MCF 10A (cell line): Measurements from ENCODE around the gene CGB3. TPM values are rescaled to one million over a fixed set of nuclear protein-coding genes. Genes with fewer than 3 reads are reported as not detected.
A peak's percentile ranks its signal among the peaks of the same experiment; 100 is the strongest.

Source experiments
- BruUV-seq: library from RNA; stranded (reverse); fragments of 400-500 nt; replicated peaks from 2 replicates; lab custom pipeline; 2021; lab: Mats Ljungman, UMichigan
- CTCF ChIA-PET: fragments of 300-600 bp; sonication (Branson Sonifier 250); formaldehyde crosslinking; extraction: SDS; loops from one replicate; lab custom pipeline; 2021; ENCODE audit warnings: antibody characterized with exemption, inconsistent platforms; lab: Yijun Ruan, JAX
- POLR2A ChIA-PET: fragments of 300-600, 350-650 bp; sonication (Branson Sonifier 250); formaldehyde crosslinking; extraction: SDS; loops from one replicate; lab custom pipeline; 2020; ENCODE audit warnings: antibody characterized with exemption, inconsistent platforms; lab: Yijun Ruan, JAX
- DNase-seq: peaks from one replicate; pipeline ENCODE4 v3.0.0-alpha.2; 2018; ENCODE audit not compliant: unreplicated experiment
- H3K27ac Mint-ChIP-seq: one replicate; pipeline ENCODE4 v1.8.0; 2022; ENCODE audit warnings: mild to moderate bottlenecking, low read depth, mixed read lengths; ENCODE audit not compliant: unreplicated experiment
- H3K27me3 Mint-ChIP-seq: one replicate; pipeline ENCODE4 v1.8.0; 2022; ENCODE audit warnings: mixed read lengths; ENCODE audit not compliant: insufficient read depth, unreplicated experiment
- H3K36me3 Mint-ChIP-seq: one replicate; pipeline ENCODE4 v1.8.0; 2022; ENCODE audit warnings: mild to moderate bottlenecking, moderate library complexity, mixed read lengths; ENCODE audit not compliant: insufficient read depth, unreplicated experiment
- H3K4me1 Mint-ChIP-seq: one replicate; pipeline ENCODE4 v1.8.0; 2022; ENCODE audit warnings: mixed read lengths; ENCODE audit not compliant: insufficient read depth, unreplicated experiment
- H3K4me3 Mint-ChIP-seq: one replicate; pipeline ENCODE4 v1.8.0; 2022; ENCODE audit warnings: mild to moderate bottlenecking, moderate library complexity, mixed read lengths; ENCODE audit not compliant: unreplicated experiment
- H3K9me3 Mint-ChIP-seq: one replicate; pipeline ENCODE4 v1.8.0; 2022; ENCODE audit warnings: mixed read lengths; ENCODE audit not compliant: unreplicated experiment
- intact Hi-C: fragments of 100-400 bp; cut with micrococcal nuclease; formaldehyde crosslinking; loops from 2 replicates; pipeline ENCODE4 v1.14.1; 2022
- total RNA-seq: library from RNA; stranded (reverse); gene quantifications from 2 replicates; pipeline ENCODE4 v1.2.3, GENCODE V29; 2022
- TF ChIP-seq, protein P1 (sequence below): fragments of 200-600 bp; IDR thresholded peaks from one replicate; pipeline ENCODE4 v1.8.0; 2022; ENCODE audit warnings: antibody characterized with exemption, mild to moderate bottlenecking; ENCODE audit not compliant: unreplicated experiment

The CGB3 gene
- total RNA-seq, 1 experiment from 2014 or later = not detected

DNA sequence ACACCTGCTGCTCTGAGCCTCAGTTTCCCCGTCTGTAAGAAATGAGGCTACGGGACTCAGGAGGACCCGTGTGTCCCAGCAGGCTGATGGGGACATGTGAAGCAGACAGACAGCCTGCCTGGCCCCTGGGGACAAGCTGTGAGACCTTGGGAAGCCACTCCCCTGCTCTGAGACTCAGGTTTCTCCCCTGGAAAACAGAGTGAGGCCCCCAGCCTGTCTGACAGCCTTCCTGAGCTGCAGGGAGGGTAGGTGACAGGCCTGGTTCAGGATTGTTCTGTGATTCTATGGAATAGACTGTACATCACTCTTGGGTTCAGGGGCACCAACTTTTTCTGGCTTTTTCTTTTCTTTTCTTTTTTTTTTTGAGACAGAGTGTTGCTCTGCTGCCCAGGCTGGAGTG is 43.4 kb upstream of the CGB3 start:
- H3K27ac Mint-ChIP-seq = no peak overlapping the region

DNA sequence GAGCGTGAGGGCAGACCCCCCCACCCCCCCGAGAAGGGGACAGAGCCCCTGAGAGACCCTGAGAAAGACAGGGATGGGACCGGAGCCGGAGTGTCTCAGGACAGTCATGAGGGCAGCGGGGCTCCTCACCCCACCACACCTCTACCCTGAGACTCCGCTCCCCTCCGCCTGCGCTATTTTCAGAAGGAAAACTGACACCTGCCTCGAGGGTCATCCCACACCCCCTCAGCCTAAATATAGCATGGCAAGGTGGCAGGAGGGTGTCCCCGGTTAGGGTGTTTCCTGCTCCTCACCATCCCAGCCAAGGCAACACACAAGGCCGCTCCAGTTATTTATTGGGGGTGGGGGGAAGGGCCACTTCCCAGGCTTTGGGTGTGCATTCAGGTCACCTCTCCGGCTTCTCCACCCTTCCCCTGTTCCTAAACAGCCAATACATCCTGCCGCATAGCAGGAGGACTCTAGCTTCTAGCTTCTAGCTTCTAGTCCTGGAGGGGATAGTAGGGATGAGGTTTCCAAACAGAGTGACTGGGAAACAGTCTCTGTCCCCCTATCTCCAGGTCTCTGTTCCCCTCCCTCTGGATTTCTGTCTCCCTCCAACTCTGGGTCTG is 41.9 kb upstream of the CGB3 start:
- TF ChIP-seq, protein P1, sequence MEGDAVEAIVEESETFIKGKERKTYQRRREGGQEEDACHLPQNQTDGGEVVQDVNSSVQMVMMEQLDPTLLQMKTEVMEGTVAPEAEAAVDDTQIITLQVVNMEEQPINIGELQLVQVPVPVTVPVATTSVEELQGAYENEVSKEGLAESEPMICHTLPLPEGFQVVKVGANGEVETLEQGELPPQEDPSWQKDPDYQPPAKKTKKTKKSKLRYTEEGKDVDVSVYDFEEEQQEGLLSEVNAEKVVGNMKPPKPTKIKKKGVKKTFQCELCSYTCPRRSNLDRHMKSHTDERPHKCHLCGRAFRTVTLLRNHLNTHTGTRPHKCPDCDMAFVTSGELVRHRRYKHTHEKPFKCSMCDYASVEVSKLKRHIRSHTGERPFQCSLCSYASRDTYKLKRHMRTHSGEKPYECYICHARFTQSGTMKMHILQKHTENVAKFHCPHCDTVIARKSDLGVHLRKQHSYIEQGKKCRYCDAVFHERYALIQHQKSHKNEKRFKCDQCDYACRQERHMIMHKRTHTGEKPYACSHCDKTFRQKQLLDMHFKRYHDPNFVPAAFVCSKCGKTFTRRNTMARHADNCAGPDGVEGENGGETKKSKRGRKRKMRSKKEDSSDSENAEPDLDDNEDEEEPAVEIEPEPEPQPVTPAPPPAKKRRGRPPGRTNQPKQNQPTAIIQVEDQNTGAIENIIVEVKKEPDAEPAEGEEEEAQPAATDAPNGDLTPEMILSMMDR = no peak
- DNase-seq = no peak
- H3K27ac Mint-ChIP-seq = no peak overlapping the region
- H3K9me3 Mint-ChIP-seq = no peaks in the 10 kb centered on the region
- intact Hi-C loops = no loop called here
- POLR2A ChIA-PET = interaction anchor here (1.8 kb wide), 1 partner anchor 73 kb away, joined by 8 read pairs; the partner anchor contains the start of genes GYS1 and RUVBL2
- peaks cover 24% of the 10 kb centered on the region for H3K27me3 Mint-ChIP-seq
- peaks cover 8% of the 10 kb centered on the region for H3K4me1 Mint-ChIP-seq
- no TSS peak for BruUV-seq
- CTCF ChIA-PET = interaction anchor here (1.2 to 1.6 kb wide), 2 partner anchors 10 to 67 kb away, joined by 6 to 8 read pairs; no protein-coding TSS in a partner anchor
- peaks cover 11% of the 10 kb centered on the region for H3K36me3 Mint-ChIP-seq
- no peak overlapping the region for H3K4me3 Mint-ChIP-seq

More for the DNA sequence above, 43.4 kb upstream of the CGB3 start:
- Mint-ChIP-seq H3K9me3 (no peaks in the 10 kb centered on the region), H3K4me1 (peaks cover 8% of the 10 kb centered on the region), H3K36me3 (peaks cover 11% of the 10 kb centered on the region), H3K4me3 (no peak overlapping the region), H3K27me3 (peaks cover 27% of the 10 kb centered on the region)
- intact Hi-C loops = no loop called here
- DNase-seq = no peak
- TF ChIP-seq, protein P1 = no peak
- ChIA-PET CTCF (interaction anchor here (0.6 to 1.0 kb wide), 3 partner anchors 30 to 102 kb away, joined by 3 to 4 read pairs (median 3); partner anchors contain the start of gene FTL), POLR2A (no interaction called here)
- no TSS peak for BruUV-seq

DNA sequence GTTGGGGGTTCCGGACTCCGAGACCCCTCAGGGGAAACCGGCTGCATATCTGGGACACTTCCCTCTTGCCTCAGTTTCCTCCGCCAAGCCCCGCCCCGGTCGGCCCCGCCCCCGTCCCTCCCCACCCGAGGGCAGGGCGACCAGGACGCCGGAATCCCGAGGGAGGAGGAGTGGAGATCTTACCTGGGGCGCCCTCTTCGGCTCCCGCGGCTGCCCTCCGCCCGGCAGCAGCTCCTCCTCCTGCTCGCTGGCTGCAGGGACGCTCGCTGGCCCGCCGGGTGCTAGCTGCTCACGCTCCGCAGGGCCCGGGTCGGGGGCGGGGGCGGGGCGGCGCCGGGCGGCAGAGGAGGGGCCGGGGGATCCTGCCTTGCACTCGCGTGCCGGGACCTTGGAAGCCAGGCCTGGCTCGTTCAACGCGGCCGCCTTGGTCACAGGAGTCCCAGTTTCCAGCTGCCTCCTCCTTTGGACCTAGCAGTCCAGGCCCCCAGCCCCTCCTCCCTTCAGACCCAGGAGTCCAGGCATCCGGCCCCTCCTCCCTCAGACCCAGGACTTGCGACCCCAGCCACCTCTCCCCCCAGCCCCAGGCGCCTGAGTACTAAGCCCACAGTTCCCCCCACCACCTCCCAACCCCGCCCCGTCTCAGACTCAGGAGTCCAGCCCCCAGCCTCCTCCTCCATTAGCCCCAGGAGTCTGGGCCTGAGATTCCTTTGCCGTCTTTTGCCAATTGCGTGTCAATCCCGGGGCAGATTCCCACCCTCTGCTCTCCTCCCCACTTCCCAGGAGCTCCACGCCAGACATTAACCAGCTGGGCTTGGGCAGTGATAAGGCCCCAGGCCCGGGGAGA is 40.9 kb upstream of the CGB3 start, which contains the start of gene NTF4:
TSS of gene NTF4 (minus strand) at position 51 of the 844 bp plus-strand sequence. CDS start 2,821 bp downstream, outside the sequence.
- intact Hi-C loops = no loop called here
- Mint-ChIP-seq H3K4me1 (peaks cover 8% of the 10 kb centered on the region), H3K27ac (peak within 1 kb of the TSS; percentile 79), H3K4me3 (peak within 1 kb of the TSS; percentile 79), H3K9me3 (no peaks in the 10 kb centered on the region), H3K36me3 (peaks cover 11% of the 10 kb centered on the region), H3K27me3 (peaks cover 24% of the 10 kb centered on the region)
- CTCF ChIA-PET = interaction anchor here (0.6 to 1.6 kb wide), 4 partner anchors 9 to 90 kb away, joined by 3 to 8 read pairs (median 6); no protein-coding TSS in a partner anchor
- TF ChIP-seq, protein P1 = no peak
- POLR2A ChIA-PET = interaction anchor here (0.5 to 1.8 kb wide), 5 partner anchors 45 to 257 kb away, joined by 3 to 8 read pairs (median 4); partner anchors contain the start of genes GYS1 and RUVBL2
- no TSS peak for BruUV-seq
- DNase-seq = peak; percentile 55
